Coronary artery (tissue), 2 donors: ENCODE measurements around the gene CD96.
"Not testable (repeated sequence)": the region's sequence is repeated elsewhere in the genome, so short reads cannot be mapped to it uniquely, and the experiment has no call there.

Experiments used
- DNase-seq: peaks from one replicate; pipeline ENCODE4 v3.0.0-alpha.2; 2017; ENCODE audit warnings: low spot score
- H3K27ac ChIP-seq, 2 donors: fragments of 200-600 bp; sonication (generic); one replicate each; pipeline ENCODE4 v1.5.1; 2016 to 2019
- H3K4me3 ChIP-seq: fragments of 200-600 bp; sonication (generic); 2 replicates; pipeline ENCODE4 v1.5.1; 2016; ENCODE audit warnings: mild to moderate bottlenecking, moderate library complexity
- TF ChIP-seq, protein P1 (sequence below): fragments of 200-600 bp; sonication (generic); IDR thresholded peaks from one replicate; pipeline ENCODE4 v1.5.1; 2019; ENCODE audit warnings: antibody characterized with exemption

The CD96 gene

DNA sequence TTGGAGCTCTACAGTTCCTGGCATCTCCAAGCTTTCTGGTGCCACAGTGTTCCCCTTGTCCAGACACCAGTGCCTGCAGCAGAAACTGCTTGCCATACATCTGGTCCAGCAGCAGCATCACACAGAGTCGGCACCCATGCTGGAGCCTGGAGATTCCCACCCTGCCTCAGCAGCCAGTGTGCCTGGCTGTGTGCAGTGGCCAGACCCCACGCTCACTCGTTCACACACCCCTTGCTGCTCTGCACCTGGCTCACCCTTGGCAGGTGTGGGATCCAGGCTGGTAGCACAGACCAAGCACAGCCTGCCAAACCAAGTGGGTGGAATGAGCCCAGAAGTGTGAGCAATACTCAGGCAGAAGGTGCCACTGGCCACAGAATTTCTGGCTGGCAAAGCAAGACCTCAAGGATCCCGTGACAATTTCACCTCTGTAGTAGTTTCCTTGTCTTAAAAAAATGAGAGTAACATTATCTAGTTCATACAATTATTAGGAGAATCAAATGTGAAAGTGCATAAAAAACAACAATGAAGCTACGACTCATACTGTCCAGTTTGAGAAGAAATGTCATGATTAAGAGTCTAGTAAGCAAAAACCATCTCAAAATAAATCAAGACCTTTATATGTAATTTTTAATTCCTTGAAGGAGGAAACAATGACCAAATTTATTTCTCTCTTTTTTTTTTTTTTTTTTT lies 76.1 kb downstream of the CD96 start:
- no peak for DNase-seq
- TF ChIP-seq, protein P1, sequence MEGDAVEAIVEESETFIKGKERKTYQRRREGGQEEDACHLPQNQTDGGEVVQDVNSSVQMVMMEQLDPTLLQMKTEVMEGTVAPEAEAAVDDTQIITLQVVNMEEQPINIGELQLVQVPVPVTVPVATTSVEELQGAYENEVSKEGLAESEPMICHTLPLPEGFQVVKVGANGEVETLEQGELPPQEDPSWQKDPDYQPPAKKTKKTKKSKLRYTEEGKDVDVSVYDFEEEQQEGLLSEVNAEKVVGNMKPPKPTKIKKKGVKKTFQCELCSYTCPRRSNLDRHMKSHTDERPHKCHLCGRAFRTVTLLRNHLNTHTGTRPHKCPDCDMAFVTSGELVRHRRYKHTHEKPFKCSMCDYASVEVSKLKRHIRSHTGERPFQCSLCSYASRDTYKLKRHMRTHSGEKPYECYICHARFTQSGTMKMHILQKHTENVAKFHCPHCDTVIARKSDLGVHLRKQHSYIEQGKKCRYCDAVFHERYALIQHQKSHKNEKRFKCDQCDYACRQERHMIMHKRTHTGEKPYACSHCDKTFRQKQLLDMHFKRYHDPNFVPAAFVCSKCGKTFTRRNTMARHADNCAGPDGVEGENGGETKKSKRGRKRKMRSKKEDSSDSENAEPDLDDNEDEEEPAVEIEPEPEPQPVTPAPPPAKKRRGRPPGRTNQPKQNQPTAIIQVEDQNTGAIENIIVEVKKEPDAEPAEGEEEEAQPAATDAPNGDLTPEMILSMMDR, result no peak
- no peak overlapping the region for H3K4me3 ChIP-seq
- no peak overlapping the region for H3K27ac ChIP-seq

DNA sequence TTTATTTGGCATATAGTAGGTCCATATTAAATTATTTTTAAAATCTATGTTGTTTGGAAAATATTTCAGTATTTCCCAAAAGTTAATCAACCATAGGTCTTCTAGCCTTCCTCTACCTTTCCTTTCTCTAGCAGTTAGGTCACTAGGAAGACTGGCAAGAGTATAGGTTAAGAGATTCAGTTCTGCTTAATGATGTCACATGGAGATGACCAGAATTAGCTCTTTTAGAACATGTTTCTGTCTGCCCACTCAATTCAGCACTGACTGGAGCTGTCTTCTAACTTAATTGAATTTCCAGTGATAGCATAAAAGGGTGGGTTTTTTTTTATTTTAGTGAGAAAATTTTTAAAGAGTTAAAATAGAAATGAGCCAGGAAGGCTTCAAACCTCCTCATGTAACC lies 76.9 kb downstream of the CD96 start:
- H3K27ac ChIP-seq, result no peak overlapping the region
- TF ChIP-seq, protein P1, result no peak
- H3K4me3 ChIP-seq, result no peak overlapping the region
- no peak for DNase-seq

DNA sequence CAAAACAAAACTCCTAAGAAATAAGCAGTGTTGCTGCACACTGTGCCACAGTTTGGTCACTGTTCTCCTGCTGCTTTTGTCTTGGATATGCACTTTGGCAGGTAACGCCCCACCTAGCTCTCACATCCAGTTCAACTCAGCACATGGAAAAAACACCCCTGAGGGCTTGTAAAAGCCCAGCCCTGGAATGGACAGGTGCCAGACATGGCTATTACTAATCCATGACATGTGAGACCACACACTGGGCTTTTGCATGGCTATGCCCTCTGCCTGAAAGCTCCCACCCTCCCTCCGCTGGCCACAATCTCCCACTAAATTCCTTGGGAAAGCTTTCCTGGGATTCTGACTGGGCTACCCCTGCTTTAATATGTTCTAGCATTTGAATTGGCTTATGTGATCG lies 77.8 kb downstream of the CD96 start:
- Histone ChIP-seq H3K4me3 (no peak overlapping the region), H3K27ac (no peak overlapping the region)
- TF ChIP-seq, protein P1, result no peak
- no peak for DNase-seq

DNA sequence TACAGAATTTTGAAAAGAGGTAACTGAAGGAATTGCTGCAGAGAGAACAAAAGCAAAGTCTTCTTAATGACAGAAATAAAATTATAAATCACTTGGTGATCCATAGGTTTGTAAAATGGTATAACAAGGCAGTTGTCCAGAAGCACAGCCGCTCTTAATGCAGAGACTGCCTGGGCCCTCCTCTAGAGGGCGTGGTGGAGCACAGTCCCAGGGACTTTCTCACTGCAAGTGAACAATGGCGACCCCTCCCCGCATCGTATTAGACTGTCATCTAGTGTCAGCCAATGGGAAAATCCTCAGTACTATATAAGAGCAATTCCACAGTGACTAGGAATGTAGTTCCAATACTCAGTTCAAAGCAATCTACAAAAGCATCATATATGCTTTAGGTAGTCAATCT lies 79.5 kb downstream of the CD96 start:
- no peak for DNase-seq
- no peak overlapping the region for H3K4me3 ChIP-seq
- no peak overlapping the region for H3K27ac ChIP-seq
- TF ChIP-seq, protein P1, result no peak

DNA sequence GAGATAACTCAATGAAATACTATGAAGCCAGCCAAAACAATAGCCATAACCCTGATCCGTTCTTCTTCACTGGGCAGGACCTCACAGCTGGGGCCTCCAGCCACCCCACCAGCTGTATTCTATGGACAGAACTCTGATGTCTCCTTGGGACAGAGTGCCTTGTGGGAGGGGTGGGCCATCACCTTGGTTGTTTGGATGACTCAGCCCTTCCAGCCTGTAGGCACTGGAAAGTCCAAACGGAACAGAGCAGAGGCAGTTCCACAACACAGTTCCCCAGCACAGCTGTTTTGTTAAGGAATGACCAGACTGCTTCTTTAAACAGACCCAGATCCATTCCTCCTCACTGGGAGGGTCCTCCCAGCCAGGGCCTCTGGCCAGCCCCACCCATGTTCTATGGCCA lies 85.1 kb downstream of the CD96 start:
- Histone ChIP-seq H3K27ac (no peak overlapping the region), H3K4me3 (no peak overlapping the region)
- TF ChIP-seq, protein P1, result no peak
- DNase-seq, result no peak

DNA sequence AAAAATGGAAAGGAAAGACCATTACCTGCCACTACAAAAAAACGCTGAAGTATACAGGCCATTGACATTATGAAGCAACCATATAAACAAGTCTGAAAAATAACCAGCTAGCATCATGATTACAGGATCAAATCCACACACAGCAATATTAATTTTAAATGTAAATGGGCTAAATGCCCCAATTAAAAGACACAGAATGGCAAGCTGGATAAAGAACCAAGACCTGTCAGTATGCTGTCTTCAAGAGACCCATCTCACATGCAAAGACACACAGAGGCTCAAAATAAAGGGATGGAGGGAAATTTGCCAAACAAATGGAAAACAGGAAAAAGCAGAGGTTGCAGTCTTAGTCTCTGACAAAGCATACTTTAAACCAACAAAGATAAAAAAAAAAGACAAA lies 87.0 kb downstream of the CD96 start:
- H3K4me3 ChIP-seq, DNase-seq, H3K27ac ChIP-seq: not testable (repeated sequence)

DNA sequence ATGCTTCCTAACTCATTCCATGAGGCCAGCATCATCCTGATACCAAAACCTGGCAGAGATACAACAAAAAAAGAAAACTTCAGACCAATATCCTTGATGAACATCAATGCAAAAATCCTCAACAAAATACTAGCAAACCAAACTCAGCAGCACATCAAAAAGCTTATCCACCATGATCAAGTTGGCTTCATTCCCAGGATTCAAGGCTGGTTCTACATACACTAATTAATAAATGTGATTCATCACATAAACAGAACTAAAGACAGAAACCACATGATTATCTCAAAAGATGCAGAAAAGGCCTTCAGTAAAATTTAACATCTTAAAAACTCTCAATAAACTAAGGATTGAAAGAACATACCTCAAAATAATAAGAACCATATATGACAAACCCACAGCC lies 88.6 kb downstream of the CD96 start:
- not testable (repeated sequence) for DNase-seq, H3K4me3 ChIP-seq, H3K27ac ChIP-seq

DNA sequence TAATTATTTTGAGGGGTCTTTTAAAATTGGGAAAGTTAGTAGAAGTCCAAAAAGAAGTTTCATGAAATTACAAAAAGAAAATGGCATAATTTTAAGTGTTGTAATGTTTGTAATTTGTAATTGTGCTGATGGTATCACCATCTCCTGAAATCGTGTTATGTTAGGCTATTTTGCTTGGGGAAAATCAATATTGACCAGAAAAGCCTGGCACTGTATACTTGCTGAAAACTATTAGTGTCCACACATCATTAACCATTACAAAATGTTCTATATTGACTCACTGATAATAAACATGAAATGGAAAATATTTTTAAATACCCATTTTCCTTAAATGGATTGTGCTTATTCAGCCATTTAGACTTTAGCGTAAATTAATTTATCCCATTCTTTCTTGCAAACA lies 93.4 kb downstream of the CD96 start:
- DNase-seq, result no peak
- Histone ChIP-seq H3K4me3 (no peak overlapping the region), H3K27ac (no peak overlapping the region)
- TF ChIP-seq, protein P1, result no peak
